HG02973 (cell line): ENCODE results near the gene CDKAL1.

Experiments used
- ATAC-seq: cut with Tn5 transposase; IDR thresholded peaks from one replicate; pipeline ENCODE4 v1.9.1; 2021; ENCODE audit warnings: moderate library complexity; ENCODE audit not compliant: unreplicated experiment

The CDKAL1 gene

DNA sequence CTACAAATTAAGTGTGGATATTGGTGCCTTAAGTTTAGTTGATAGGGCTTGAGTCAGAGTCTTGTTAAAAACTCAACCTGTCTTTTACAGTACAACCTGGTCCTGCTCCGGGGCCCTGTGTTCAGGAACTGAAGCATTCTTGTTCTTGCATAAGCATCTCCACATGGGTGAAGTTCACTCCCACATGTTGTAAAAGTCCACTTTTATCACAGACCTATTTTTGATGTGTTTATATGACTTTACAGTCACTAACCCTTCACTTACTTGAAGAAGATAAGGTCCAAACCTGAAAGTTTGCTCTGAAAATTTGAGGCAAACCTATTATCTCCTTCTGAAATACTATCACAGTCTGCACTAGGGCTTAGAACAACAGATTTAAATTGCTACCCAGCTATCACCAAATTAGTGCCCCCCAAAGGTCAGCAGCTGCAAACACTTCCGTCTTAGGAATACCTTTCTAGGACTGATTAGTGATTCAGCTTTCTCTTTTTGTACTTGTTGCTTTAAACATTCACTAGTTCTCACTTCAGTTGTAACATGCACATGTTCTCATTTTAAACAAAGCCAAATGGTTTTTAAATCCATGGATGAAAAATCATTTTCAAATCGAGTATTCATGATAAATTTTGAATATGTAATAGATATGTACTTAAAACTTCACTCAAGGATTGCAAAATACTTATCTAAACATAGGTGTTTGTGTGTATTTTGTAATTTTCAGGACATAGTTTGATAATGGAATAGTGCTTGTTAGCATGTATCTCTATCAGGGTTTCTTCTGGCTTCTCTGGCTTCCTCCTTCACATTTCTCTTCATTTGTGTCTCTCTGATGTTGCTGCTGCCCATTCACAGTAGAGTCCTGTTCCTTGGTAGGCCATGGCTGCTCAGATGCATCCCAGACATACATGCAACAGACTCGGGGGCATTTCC lies 589.5 kb downstream of the CDKAL1 start:
- ATAC-seq = no peak

DNA sequence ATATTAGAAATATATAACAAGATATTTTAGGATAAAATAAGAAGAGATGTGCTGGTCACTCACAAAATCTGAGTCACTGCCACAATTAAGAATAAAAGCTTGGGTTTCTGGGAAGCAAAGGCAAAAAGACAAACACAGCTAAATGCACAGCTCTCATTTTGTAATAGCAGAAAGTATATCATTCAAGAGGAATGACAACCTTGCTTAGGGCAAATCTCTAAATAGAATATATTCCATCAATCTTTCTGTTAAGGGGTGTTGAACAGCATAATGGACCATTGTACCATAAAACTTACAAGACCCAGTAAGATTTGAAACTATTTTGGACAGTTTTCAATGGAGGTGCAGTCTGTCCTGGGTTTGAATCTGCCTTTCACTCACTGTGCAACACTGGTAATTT lies 594.3 kb downstream of the CDKAL1 start:
- ATAC-seq = no peak

DNA sequence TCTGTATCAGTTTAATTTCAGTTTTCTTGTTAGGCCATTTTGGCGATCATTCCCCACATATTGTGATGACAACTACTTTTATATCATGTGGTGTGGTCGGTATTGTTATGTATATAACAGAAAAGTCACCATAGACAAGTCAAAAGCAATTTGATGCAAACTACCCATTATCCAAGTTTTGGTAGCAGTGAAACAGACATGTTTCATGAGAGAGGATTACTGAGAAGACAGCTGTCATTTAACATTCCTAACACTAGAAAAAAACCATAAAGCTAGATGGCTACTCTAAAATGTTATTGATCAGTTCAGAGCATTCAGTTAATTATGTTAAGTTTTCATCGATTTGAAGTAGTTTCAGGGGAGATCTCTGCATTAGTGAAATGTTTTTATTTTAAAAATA lies 597.1 kb downstream of the CDKAL1 start:
- no peak for ATAC-seq

DNA sequence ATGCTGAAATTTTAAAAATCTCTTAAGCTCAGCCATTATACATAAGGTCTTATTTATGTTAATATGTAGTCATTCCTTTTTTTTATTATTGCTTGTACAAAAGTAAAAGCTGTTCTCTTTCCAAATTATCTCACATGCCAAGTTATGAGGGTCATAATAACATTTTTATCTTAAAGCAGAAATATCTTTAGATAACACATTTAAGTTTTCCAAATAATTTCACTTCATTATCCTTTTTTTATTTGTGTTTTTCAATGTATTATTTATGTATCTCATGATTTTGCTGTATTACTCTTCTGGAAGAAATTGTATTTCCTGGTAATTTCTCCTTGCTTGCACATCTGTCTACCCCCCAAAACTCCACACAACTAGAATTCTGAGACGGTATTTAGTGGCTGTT lies 598.2 kb downstream of the CDKAL1 start:
- no peak for ATAC-seq

DNA sequence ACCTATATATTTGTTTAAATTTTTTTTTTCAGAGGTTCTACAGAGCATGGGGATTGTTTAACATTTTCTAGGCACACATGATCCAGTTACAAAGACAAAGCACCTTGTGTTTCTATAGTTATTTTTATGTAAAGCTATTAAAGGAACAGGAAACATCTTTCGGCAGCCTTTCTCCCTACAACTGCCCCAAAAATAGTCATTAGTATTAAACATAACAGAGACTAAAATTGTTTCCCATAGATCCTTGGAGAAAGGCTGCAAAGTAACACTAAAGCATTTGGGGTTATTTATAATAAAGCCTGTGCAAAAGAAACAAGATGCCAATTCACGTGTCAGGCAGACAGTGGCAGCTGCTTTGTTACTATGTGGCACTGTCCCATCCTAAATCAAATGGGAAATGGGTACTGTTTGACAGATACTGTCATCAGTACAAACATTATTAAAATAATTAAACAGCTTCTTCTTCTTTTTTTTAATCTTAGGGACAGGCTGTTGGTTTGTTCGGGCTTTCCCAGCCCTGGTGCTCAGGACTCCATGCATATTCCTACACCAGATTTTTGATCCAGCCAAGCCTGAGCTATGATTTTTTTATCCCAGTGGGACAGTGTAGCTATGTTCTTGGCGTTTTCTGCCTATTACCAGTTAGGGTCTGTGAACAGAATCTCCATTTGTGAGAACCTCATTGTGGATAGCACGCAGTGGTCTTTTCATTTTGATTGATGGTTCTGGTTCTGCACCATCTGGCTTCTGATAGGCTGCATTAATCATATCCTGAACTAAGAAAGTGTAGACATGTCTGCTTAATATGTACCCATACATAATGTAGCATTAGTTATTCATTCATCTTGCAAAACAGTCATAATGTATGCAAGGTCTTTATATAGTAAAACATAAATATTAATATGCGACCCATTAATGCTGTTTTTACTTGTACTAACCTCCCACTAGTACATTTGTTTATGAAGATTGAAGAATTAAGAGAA lies 598.9 kb downstream of the CDKAL1 start:
- ATAC-seq = no peak

DNA sequence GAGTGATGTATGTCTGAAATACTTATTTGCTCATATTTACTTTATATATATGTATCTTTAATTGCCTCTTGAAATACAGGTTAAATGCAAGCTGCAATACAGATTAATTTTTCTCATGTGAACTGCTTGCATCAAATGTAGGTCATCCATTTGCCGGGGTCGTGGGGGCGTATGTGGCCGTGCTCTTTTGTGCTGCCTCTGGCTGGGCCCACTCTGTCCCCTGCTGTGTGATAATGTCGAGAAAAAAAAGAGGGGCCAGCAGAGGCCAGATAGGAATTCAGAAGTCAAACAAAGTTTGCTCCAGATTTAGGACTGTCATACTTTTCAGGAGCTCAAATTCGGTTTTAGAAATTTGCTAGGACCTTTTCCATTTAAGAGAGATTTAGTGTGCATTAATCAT lies 599.6 kb downstream of the CDKAL1 start:
- no peak for ATAC-seq

DNA sequence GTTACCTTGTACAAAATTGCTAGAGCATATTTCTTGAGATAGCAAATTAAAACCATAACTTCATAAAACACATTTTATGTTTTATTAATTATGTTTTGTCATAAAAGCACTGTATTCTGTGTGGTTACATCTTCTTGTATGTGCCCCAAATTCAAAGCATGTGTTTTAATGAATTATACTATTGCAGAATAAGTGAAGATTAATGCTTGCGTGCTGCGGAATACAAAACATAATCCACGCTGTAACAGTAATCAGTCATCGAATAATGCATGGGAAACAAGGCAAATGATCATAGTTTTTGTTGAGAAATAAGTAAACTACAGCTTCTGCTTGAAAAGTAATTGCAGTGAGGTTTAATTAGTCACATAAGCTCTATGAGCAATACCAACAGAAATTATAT lies 600.1 kb downstream of the CDKAL1 start:
- ATAC-seq = no peak

DNA sequence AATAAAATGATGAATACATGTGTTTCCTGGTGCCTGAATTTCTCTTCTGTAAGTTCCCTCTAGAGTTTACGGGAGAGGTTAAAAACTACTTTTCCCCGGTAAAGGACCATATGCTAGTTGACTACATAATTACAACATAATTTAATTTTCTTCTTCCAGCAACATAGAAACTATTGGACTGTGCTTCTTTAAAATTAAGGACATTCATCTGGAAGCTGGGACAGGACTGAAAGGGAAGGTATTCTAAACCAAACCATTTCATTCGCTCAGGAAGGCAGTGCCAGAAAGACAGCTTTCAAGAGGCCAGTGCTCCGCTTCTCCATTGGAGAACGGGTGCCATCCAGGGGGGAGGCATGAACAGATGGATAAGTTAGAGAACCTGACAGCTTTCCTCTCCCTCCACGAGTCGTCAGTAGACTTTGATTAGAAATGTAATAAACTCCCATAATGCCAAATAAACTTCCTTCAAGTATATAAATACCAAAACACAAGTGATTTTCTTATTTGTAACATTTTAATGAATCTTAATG lies 601.3 kb downstream of the CDKAL1 start:
- ATAC-seq = no peak

DNA sequence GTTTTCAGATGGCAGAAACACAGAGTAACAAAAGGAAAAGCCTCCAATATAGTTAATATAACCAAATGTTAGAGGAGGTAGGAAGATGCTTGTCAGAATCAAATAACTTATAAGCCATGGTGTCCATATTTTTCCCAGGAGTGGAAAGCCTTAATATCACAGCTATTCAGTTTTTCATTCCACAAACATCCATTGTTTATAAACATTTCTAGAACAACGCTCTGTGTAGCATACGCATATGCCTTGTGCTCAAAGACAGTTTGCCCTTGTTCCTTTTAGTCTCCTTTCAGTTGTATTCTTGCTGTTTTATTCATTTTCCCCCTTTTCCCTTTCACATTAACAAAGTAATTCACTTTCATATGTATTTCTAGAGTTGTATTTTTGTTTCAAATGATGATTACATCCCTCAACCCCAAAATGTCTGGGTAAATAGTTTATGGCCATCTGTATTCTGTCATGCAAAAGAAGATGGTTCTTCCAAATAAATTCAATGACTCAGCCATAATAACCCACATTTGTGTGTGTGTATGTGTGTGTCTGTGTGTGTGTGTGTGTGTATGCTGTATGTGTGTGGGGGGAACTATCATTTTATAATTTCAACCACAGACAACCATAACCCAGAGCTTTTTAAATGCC lies 603.6 kb downstream of the CDKAL1 start:
- ATAC-seq = no peak

DNA sequence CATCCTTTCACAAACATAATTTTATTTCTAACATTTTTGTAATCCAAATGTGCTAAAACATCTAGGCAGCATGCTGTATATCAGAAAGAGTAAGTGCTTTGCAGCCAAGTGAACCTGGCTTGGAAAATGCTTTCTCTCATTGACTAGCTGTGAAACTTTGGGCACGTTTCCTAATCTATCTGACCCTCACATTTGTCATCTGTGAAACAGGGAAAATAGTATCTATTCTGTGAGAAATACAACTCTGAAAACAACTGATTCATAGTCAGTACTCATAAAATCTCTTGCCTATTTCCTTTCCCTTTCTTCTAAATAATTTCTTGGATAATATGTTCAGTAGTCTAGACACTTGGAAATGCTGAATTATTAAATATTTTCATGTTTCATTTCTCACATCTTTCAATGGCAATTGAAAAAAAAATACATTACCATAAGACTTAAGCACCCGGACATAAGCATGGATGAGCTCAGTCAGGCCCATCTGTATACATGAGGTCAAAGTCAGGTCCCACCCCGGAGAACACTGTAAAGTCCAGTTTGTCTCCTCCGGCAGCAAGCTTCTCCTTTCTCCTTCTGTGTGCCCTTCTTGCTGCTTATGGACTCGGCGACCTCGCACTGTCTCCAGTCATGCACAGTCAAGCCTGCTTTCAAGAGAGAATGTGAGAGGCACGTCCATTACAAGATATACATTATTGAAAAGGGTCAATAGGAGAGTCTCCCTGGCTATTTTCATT lies 604.2 kb downstream of the CDKAL1 start:
- no peak for ATAC-seq

DNA sequence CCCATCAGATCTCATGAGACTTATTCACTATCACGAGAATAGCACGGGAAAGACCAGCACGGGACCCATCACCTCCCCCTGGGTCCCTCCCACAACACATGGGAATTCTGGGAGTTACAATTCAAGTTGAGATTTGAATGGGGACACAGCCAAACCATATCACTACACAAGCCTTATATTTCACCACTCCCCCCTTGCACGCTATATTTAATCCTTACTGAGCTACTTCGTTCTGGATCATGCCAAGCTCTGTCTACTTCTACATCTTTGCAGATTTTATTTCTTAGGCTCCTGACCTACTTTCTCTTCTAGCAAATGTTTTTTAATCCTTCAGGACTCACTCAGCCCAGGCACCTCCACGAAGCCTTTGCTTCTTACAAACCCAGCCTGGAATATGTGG lies 606.7 kb downstream of the CDKAL1 start:
- ATAC-seq = no peak

DNA sequence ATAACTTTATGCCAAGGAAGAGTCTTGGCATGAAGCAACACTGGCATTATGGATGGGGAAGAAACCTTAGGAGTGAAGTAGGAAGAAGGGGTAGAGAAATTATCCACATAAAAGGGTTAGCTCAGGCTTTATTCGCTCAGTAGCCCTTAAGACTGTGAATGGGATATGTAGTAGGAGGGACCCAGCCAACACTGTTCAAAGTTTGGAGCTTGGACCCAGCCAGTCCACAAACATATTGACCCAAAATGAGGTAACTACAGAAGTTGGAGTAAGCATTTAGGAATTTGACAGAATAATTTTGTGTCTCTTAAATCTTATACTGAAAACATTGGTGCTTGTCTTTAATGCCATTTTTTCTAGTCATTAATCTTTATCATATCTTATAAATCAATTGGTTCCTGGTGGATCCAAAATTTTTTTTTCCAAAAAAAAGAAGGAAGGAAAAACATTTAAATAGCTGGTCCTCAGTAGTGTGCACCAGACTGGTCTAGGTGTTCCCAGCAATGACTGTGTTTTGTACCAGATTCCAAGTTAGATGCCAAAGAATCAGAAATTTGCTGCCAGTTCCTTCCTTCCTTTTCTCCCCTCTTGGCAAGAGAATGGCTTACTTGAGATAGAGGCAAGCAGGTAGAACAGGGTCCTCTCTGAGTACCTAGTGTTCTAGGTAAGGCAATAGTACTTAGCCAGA lies 607.5 kb downstream of the CDKAL1 start:
- no peak for ATAC-seq

DNA sequence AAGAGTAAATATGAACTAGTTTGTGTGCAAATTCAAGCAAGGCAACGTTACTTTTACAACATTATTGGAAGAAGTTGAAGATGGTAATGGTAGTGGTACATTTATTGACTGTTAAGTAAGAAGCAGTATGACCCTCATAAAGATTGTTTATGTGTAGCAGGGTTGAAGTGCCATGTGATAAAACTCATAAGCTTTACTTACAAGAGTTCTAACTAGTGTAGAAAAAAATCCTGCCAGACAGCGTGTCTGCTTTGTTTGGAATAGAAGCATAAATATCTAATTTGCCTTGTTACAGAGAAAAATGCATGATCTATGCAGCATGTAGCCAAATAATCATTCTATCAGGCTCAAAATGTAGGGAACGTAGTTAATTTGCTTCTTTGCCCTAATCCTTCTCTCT lies 608.5 kb downstream of the CDKAL1 start:
- no peak for ATAC-seq

DNA sequence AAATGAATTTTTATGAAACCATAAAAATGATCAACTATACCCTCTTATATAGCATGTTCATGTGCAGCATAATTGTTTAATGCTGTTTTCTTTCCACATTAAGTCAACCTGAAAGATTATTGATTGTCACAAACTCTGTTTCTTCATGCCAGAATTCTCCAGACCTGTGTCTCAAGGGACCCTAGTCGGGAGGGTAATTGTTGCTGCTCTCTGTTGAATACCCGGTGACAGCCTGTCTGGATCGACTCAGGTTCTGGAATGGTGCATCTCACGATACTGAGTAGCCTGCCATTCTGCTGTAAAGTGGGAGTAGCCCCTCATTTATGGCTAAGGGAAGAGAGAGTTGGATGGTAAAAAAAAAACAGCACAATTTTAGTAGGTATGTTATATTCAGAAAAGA lies 609.4 kb downstream of the CDKAL1 start:
- no peak for ATAC-seq

DNA sequence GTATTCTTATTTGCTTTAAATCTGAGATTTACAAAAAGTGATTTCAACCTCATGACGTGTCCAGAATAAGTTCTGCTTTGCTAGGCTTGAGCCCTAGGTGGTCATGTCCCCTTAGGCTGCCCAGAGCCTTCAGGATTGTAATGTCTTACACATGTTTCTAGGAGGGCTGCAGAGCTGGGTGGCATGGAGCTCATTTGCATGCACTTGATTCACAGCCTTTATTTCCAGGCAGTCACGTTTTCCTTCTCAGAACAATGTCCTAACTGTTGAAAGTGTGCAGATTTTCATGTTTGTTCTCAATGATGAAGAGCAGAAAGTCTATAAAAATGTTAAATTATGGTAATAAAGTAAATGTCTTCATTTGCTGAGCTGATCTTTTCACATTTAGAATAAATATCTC lies 610.7 kb downstream of the CDKAL1 start:
- no peak for ATAC-seq

DNA sequence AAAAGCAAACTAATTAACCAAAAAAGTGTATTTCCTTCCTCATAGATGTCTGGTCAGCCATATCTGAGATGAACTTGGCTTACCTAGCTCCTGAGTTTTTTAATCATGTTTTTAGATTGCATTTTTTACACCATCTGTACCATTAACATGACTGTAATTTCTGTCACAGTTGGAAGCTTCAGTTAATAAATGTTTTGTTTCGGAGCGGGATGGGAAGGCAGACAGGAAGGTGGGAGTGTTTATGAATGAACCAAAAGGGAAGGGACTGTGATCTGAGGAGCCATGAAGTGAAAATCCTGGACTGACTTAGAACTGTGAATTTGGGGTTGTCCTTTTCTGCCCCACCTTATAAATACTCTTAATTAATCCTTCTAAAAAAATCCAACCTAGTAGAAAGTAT lies 613.7 kb downstream of the CDKAL1 start:
- ATAC-seq = no peak

DNA sequence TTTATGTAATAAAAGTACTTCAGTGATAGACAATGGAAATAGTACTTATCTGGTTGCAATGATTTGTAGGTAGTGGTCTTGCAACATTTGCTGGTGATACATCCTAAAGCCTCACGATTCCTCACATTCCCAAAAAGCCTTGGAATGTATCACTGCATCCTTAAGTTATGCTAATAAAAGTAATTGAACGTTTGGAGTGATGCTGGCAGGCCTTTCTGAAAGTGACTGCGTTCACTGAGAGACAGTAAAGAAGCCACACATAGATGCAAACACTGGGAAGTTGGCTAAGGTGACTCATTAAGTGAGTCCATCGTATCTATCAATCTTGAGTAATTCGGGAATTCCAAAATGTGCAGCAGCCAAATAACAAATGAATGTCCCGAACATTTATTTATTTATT lies 615.2 kb downstream of the CDKAL1 start:
- no peak for ATAC-seq

DNA sequence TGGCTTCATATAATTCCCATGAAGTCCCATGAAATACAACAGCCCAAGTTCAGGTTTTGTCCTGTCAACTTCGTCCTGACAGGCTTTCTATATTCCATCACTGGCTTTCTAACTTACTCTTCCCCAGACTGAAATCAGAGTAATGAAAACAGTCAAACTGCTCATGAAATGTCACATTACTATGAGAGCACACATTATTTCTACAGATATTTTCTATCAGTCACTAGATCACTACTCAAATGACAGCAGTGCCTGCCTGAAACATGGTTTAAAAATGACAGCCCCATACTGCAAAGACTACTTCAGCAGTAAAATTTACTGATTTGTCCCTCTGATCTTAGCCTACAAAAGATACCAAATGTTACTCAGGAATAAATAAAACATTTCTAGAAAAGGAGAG lies 616.4 kb downstream of the CDKAL1 start:
- no peak for ATAC-seq

DNA sequence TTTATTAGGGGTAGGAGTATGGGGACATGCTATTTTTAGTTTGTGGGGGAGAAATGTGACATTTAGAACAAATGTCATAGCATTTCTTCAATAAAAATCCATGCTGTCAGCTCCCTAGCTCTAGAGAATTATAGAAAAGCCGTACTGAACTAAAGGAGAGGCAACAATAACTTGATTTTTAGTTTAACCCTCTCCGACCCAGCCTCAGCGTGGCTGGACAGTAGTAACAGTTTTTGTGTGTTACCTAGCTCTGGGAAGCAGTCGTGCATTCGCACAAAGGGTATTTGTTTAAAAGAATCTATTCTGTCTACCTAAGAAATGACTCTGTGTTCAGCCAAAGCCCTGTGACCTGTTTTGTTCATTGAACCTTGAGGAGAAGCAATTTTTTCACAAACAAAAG lies 616.9 kb downstream of the CDKAL1 start:
- ATAC-seq = no peak

DNA sequence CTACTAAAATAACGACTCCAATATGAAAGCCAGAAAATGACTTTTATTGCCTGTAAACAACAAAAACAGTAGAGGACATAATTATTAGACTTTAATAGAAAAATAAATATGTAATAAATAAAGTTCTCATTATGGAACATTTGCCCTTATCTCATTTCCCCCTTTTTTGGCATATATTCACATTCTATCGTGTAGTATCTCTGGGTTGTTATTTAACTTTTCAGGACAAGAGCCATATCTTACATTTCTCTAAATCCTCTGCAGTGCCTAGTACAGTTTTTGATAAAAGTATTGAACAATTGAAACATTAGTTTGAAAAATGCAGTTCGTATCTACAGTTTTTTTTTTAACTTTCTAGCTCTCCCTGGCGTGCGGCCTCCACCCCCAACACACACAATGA lies 617.3 kb downstream of the CDKAL1 start:
- no peak for ATAC-seq
